Measurements from ENCODE around the gene C20orf144.

The C20orf144 gene

GRCh38 chr20:33656010-33656782, 5.9 kb upstream of the C20orf144 start:
- H3K27me3 ChIP-seq (replicated peaks; ENCODE audit: control insufficient read depth, insufficient read depth, low read length), result no peaks in the 10 kb centered on the region
- no peak overlapping the region for H3K4me3 ChIP-seq (replicated peaks; ENCODE audit: low read depth, low read length)
- TF ChIP-seq CTCF (IDR thresholded peaks at IDR 0.05; ENCODE audit: insufficient read depth, low read length, poor library complexity, severe bottlenecking), result no peak
- no peak for DNase-seq (ENCODE audit: extremely low read depth, insufficient read length)
- 0 out of 2 replicates have a peak, but pooled peaks cover 4% of the 10 kb centered on the region for H3K36me3 ChIP-seq (ENCODE audit: control insufficient read depth, insufficient read depth, low read length)

DNA sequence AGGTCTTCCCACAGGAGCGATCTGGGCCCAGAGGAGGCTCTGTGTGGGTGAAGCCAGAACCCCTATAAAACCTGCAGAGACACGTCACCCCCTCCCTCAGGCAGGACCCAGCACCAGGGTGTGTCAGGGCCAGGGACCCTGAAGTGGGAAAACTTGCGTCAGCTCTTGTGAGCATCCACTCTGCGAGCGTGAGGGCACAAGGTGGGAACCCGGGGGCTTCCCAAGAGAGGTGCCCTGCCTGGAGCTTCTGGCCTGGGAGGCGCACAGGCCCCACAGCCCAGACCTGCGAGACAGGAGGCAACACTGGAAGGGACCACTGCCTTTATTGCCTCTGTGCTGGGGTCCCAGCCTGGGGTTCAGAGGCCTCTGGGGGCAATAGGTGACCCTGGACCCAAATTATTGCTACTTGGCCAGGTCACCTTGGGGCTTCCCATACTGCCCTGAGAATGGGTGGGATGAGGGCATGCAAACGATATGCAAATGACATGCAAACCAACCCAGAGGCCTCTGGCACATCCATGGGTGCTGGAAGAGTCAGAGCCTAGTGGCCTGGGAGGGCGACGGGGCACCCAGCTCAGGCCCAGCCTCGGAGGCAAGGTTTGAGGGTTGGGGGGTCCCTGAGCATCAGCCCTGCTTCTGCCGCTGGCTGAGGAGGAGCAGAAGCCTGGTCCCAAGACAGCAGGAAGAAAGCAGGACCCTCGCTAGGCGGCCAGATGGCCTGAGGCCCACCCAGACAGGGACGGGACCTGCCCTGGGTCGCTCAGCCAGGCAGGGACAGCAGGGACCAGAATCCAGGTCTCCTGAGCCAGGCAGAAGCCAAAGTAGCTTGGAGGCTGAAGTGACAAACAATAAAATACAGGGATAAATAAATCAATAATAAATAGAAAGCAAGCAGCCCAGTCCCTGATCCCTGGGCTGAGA, 5.1 kb upstream of the C20orf144 start:
- no peaks in the 10 kb centered on the region for H3K27me3 ChIP-seq (replicated peaks; ENCODE audit: control insufficient read depth, insufficient read depth, low read length)
- H3K36me3 ChIP-seq (ENCODE audit: control insufficient read depth, insufficient read depth, low read length), result 0 out of 2 replicates have a peak, but pooled peaks cover 4% of the 10 kb centered on the region
- no peak for DNase-seq (ENCODE audit: extremely low read depth, insufficient read length)
- TF ChIP-seq CTCF (IDR thresholded peaks at IDR 0.05; ENCODE audit: insufficient read depth, low read length, poor library complexity, severe bottlenecking), result no peak
- H3K4me3 ChIP-seq (replicated peaks; ENCODE audit: low read depth, low read length), result no peak overlapping the region

GRCh38 chr20:33657704-33658095, 4.4 kb upstream of the C20orf144 start:
- TF ChIP-seq CTCF (IDR thresholded peaks at IDR 0.05; ENCODE audit: insufficient read depth, low read length, poor library complexity, severe bottlenecking), result no peak
- no peak for DNase-seq (ENCODE audit: extremely low read depth, insufficient read length)
- no peaks in the 10 kb centered on the region for H3K27me3 ChIP-seq (replicated peaks; ENCODE audit: control insufficient read depth, insufficient read depth, low read length)
- 0 out of 2 replicates have a peak, but pooled peaks cover 4% of the 10 kb centered on the region for H3K36me3 ChIP-seq (ENCODE audit: control insufficient read depth, insufficient read depth, low read length)
- H3K4me3 ChIP-seq (replicated peaks; ENCODE audit: low read depth, low read length), result no peak overlapping the region

GRCh38 chr20:33658510-33658909, 3.6 kb upstream of the C20orf144 start:
- no peak for TF ChIP-seq CTCF (IDR thresholded peaks at IDR 0.05; ENCODE audit: insufficient read depth, low read length, poor library complexity, severe bottlenecking)
- Histone ChIP-seq H3K36me3 (ENCODE audit: control insufficient read depth, insufficient read depth, low read length) (0 out of 2 replicates have a peak, but pooled peaks cover 4% of the 10 kb centered on the region), H3K4me3 (replicated peaks; ENCODE audit: low read depth, low read length) (no peak overlapping the region), H3K27me3 (replicated peaks; ENCODE audit: control insufficient read depth, insufficient read depth, low read length) (no peaks in the 10 kb centered on the region)
- DNase-seq (ENCODE audit: extremely low read depth, insufficient read length), result no peak

DNA sequence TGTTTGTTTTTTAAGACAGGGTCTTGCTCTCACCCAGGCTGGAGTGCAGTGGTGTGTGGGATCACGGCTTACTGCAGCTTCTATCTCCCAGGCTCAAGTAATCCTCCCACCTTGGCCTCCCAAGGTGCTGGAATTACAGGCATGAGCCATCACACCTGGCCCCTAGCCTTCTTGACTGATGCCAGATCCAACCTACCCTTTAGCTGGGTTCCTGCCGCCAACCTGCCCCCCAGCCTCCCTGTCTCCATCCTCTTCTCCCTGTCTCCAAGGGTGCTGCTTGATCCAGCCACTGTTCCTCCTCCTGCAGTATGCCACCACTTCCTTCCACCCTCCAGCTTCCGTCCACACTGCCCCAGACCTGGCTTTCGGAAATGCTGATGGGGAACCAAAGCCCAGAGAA, 3.2 kb upstream of the C20orf144 start:
- Histone ChIP-seq H3K36me3 (ENCODE audit: control insufficient read depth, insufficient read depth, low read length) (0 out of 2 replicates have a peak, but pooled peaks cover 4% of the 10 kb centered on the region), H3K4me3 (replicated peaks; ENCODE audit: low read depth, low read length) (no peak overlapping the region), H3K27me3 (replicated peaks; ENCODE audit: control insufficient read depth, insufficient read depth, low read length) (no peaks in the 10 kb centered on the region)
- no peak for DNase-seq (ENCODE audit: extremely low read depth, insufficient read length)
- TF ChIP-seq CTCF (IDR thresholded peaks at IDR 0.05; ENCODE audit: insufficient read depth, low read length, poor library complexity, severe bottlenecking), result no peak

Data from GM06990 (cell line).